Left lung (tissue), 10 donors: ENCODE measurements around the gene MCC. TPM values are rescaled to one million over a fixed set of nuclear protein-coding genes. Genes with fewer than 3 reads are reported as not detected.

Source experiments
- ATAC-seq: fragments of 200-7000 bp; cut with Tn5 transposase; one replicate; pipeline ENCODE4 v1.9.1; 2020; ENCODE audit warnings: moderate library complexity
- DNase-seq, 4 donors: peaks; one replicate each; pipeline ENCODE4 v3.0.0-alpha.2; 2013 to 2020
- H3K27ac ChIP-seq, 2 donors: fragments of 200-600 bp; sonication (generic) in 1 of 2; one replicate each; pipeline versions ENCODE4 v1.5.0 to v1.8.0; 2020 to 2021
- H3K27me3 ChIP-seq, 2 donors: fragments of 200-600 bp; sonication (generic) in 1 of 2; one replicate each; pipeline versions ENCODE4 v1.5.0 to v1.8.0; 2020 to 2021
- H3K36me3 ChIP-seq, 2 donors: fragments of 200-600 bp; sonication (generic) in 1 of 2; one replicate each; pipeline versions ENCODE4 v1.5.0 to v1.8.0; 2020 to 2021
- H3K4me1 ChIP-seq, 2 donors: fragments of 200-600 bp; one replicate each; pipeline ENCODE4 v1.8.0; 2021
- H3K4me3 ChIP-seq, 2 donors: fragments of 200-600 bp; sonication (generic) in 1 of 2; one replicate each; pipeline versions ENCODE4 v1.5.0 to v1.8.0; 2020 to 2021; ENCODE audit warnings: mild to moderate bottlenecking in 1 of 2
- H3K9me3 ChIP-seq, 2 donors: fragments of 200-600 bp; sonication (generic) in 1 of 2; one replicate each; pipeline versions ENCODE4 v1.5.0 to v1.8.0; 2020 to 2021
- CTCF ChIP-seq, 2 donors: fragments of 200-600 bp; sonication (generic) in 1 of 2; IDR thresholded peaks; one replicate each; pipeline versions ENCODE4 v1.5.0 to v1.8.0; 2021; ENCODE audit warnings: antibody characterized with exemption in 2 of 2
- intact Hi-C, 2 donors: fragments of 100-400 bp; cut with DNase I; formaldehyde crosslinking; loops; one replicate each; pipeline versions ENCODE4 v1.11.2 to v1.14.2; 2022
- polyA plus RNA-seq, 6 donors: library from polyadenylated mRNA; unstranded; fragments of 120-200 nt; gene quantifications; one replicate each; pipeline ENCODE4 v1.2.1, GENCODE V29; 2013; ENCODE audit not compliant: insufficient read length in 6 of 6
- total RNA-seq, 2 donors: library from RNA; stranded (reverse); fragmentation: NEBNext Ultra II Directional; extraction: Animal tissue kit (Norgen Biotek cat#: 25700); gene quantifications; one replicate each; pipeline ENCODE4 v1.2.1, GENCODE V29; 2021
- donor health status: DM: no; HTN: yes; CAD: no.
- donor health status: DM: no; HTN: no; CAD: no.

MCC gene
- total and polyA plus RNA-seq, 8 donors, result 12.5 to 18.4 (median 16.1) TPM

DNA sequence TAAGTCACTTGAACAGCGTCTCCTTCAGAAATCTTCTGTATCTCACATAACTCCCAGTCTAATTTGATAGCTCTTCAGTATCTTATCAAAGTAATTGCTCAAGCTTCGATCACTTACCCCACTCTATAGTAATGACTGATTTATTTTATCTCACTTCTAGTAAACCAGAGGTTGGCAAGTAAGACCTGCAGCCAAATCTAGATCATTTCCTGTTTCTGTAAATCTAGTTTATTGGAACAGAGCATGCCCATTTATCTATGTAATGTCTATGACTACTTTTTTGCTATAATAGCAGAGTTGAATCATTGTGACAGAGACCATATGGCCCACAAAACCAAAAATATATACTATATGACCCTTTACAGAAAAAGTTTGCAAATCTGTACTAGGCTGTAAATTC, 93.6 kb downstream of the MCC start:
- peaks cover 0 to 27% of the 10 kb centered on the region in 2 donors for H3K27me3 ChIP-seq
- H3K27ac ChIP-seq, result no peak overlapping the region
- no peak overlapping the region for H3K4me3 ChIP-seq
- H3K4me1 ChIP-seq, result no peaks in the 10 kb centered on the region
- no peak for TF ChIP-seq CTCF (IDR thresholded peaks at IDR 0.05)
- ATAC-seq (no peak), DNase-seq (no peak)
- H3K36me3 ChIP-seq, result no peaks in the 10 kb centered on the region
- intact Hi-C loops, result no loop called here
- H3K9me3 ChIP-seq, result no peaks in the 10 kb centered on the region

GRCh38 chr5:113390224-113390623, 98.0 kb downstream of the MCC start:
- DNase-seq (no peak), ATAC-seq (no peak)
- Histone ChIP-seq H3K4me1 (no peaks in the 10 kb centered on the region), H3K27me3 (peaks cover 0 to 28% of the 10 kb centered on the region in 2 donors), H3K27ac (no peak overlapping the region), H3K36me3 (no peaks in the 10 kb centered on the region), H3K9me3 (no peaks in the 10 kb centered on the region), H3K4me3 (no peak overlapping the region)
- intact Hi-C loops, result no loop called here
- TF ChIP-seq CTCF (IDR thresholded peaks at IDR 0.05), result no peak

- Histone ChIP-seq H3K9me3 (no peaks in the 10 kb centered on the region), H3K27me3 (peaks cover 0 to 26% of the 10 kb centered on the region in 2 donors), H3K4me1 (no peaks in the 10 kb centered on the region), H3K27ac (no peak overlapping the region), H3K36me3 (no peaks in the 10 kb centered on the region), H3K4me3 (no peak overlapping the region)
- DNase-seq, result no peak
- intact Hi-C loops, result no loop called here
- ATAC-seq, result no peak
- no peak for TF ChIP-seq CTCF (IDR thresholded peaks at IDR 0.05)
These were observed 99.1 kb downstream of the MCC start for GRCh38 chr5:113389116-113389515.

- no peak for TF ChIP-seq CTCF (IDR thresholded peaks at IDR 0.05)
These were observed 100.4 kb downstream of the MCC start for GRCh38 chr5:113387844-113388243.

GRCh38 chr5:113384782-113385285, 103.4 kb downstream of the MCC start:
- Histone ChIP-seq H3K27me3 (peaks cover 0 to 41% of the 10 kb centered on the region in 2 donors), H3K4me1 (peaks cover 0 to 3% of the 10 kb centered on the region in 2 donors), H3K4me3 (no peak overlapping the region), H3K36me3 (no peaks in the 10 kb centered on the region), H3K27ac (no peak overlapping the region), H3K9me3 (no peaks in the 10 kb centered on the region)
- ATAC-seq, result no peak
- intact Hi-C loops, result no loop called here
- DNase-seq, result no peak
- TF ChIP-seq CTCF (IDR thresholded peaks at IDR 0.05), result no peak

More at GRCh38 chr5:113387844-113388243, 100.4 kb downstream of the MCC start:
- H3K4me3 ChIP-seq, result no peak overlapping the region
- H3K27ac ChIP-seq, result no peak overlapping the region
- H3K36me3 ChIP-seq, result no peaks in the 10 kb centered on the region
- intact Hi-C loops, result no loop called here
- DNase-seq (no peak), ATAC-seq (no peak)
- no peaks in the 10 kb centered on the region for H3K4me1 ChIP-seq
- H3K27me3 ChIP-seq, result peaks cover 0 to 34% of the 10 kb centered on the region in 2 donors
- no peaks in the 10 kb centered on the region for H3K9me3 ChIP-seq
